ENCODE data around the gene ARSB. TPM values are rescaled to one million over a fixed set of nuclear protein-coding genes. Genes with fewer than 3 reads are reported as not detected.

ARSB gene
- total RNA-seq, 1 donor from 2014 or later: 14.3 TPM

DNA sequence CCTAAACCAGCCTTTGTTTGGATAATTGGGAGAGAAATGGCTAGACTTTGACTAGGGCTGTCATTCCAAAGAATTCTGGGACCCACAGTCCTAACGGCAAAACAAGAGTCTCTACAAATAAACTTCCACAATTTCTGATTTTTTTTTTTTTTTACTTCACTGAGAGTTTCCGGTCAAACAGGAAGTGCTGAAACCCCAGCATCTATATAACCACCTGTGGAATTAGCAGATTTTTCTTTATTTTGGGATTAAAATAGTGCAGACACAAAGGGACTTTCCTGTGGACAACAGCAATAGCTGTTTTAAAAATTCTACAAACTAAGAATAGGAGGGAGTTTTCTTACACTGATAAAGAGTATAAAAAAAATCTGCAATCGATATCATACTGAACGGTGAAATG is 157.4 kb downstream of the ARSB start:
- Histone ChIP-seq H3K27ac (replicated peaks) (no peak overlapping the region), H3K4me1 (peaks cover 16% of the 10 kb centered on the region), H3K27me3 (ENCODE audit: low read depth) (no peaks in the 10 kb centered on the region), H3K36me3 (no peaks in the 10 kb centered on the region), H3K4me3 (no peak overlapping the region), H3K9me3 (replicated peaks) (peaks cover 7% of the 10 kb centered on the region)
- no peak for DNase-seq
- intact Hi-C loops (cut with micrococcal nuclease): no loop called here
- no peak for TF ChIP-seq CTCF (IDR thresholded peaks at IDR 0.05; ENCODE audit: borderline replicate concordance)

GRCh38 chr5:78824831-78825281 is 160.3 kb downstream of the ARSB start:
- Histone ChIP-seq H3K27ac (replicated peaks) (peak overlapping the region; percentile 13), H3K27me3 (ENCODE audit: low read depth) (no peaks in the 10 kb centered on the region), H3K36me3 (no peaks in the 10 kb centered on the region), H3K4me1 (peaks cover 3% of the 10 kb centered on the region), H3K9me3 (replicated peaks) (peaks cover 7% of the 10 kb centered on the region), H3K4me3 (no peak overlapping the region)
- intact Hi-C loops (cut with micrococcal nuclease): no loop called here
- DNase-seq: no peak
- no peak for TF ChIP-seq CTCF (IDR thresholded peaks at IDR 0.05; ENCODE audit: borderline replicate concordance)

GRCh38 chr5:78823196-78823595 is 161.9 kb downstream of the ARSB start:
- no peak overlapping the region for H3K27ac ChIP-seq (replicated peaks)
- no peak for DNase-seq
- no peak for TF ChIP-seq CTCF (IDR thresholded peaks at IDR 0.05; ENCODE audit: borderline replicate concordance)
- H3K9me3 ChIP-seq (replicated peaks): no peaks in the 10 kb centered on the region
- H3K27me3 ChIP-seq (ENCODE audit: low read depth): no peaks in the 10 kb centered on the region
- no peaks in the 10 kb centered on the region for H3K4me1 ChIP-seq
- intact Hi-C loops (cut with micrococcal nuclease): no loop called here
- H3K36me3 ChIP-seq: no peaks in the 10 kb centered on the region
- no peak overlapping the region for H3K4me3 ChIP-seq

GRCh38 chr5:78821536-78822021 is 163.5 kb downstream of the ARSB start:
- H3K27me3 ChIP-seq (ENCODE audit: low read depth): no peaks in the 10 kb centered on the region
- no peak for DNase-seq
- intact Hi-C loops (cut with micrococcal nuclease): no loop called here
- no peak for TF ChIP-seq CTCF (IDR thresholded peaks at IDR 0.05; ENCODE audit: borderline replicate concordance)
- H3K36me3 ChIP-seq: no peaks in the 10 kb centered on the region
- H3K27ac ChIP-seq (replicated peaks): no peak overlapping the region
- no peaks in the 10 kb centered on the region for H3K4me1 ChIP-seq
- H3K9me3 ChIP-seq (replicated peaks): no peaks in the 10 kb centered on the region
- H3K4me3 ChIP-seq: no peak overlapping the region

GRCh38 chr5:78819707-78820106 is 165.4 kb downstream of the ARSB start:
- Histone ChIP-seq H3K36me3 (no peaks in the 10 kb centered on the region), H3K27me3 (ENCODE audit: low read depth) (no peaks in the 10 kb centered on the region), H3K4me1 (no peaks in the 10 kb centered on the region), H3K27ac (replicated peaks) (no peak overlapping the region), H3K9me3 (replicated peaks) (peaks cover under 1% of the 10 kb centered on the region), H3K4me3 (no peak overlapping the region)
- intact Hi-C loops (cut with micrococcal nuclease): no loop called here
- no peak for TF ChIP-seq CTCF (IDR thresholded peaks at IDR 0.05; ENCODE audit: borderline replicate concordance)
- no peak for DNase-seq

Measured in left ventricle myocardium inferior (tissue), 1 donor.